ENCODE data around the gene MON1A.

The MON1A gene

GRCh38 chr3:49930922-49931321, 1.3 kb upstream of the MON1A start:
- no peak overlapping the region for H3K27ac ChIP-seq
- POLR2A ChIA-PET (ENCODE audit: low non-redundant PET): no interaction called here
- CTCF ChIA-PET: no interaction called here
- no peak for TF ChIP-seq CTCF (conservative IDR thresholded peaks at IDR 0.05; ENCODE audit: low read depth)
- no peak for DNase-seq (ENCODE audit: low spot score)

- CTCF ChIA-PET: interaction anchor here (0.6 to 0.7 kb wide), 2 partner anchors 125 to 210 kb away, joined by 3 to 5 read pairs; partner anchors contain the start of gene AMIGO3
- DNase-seq (ENCODE audit: low spot score): no peak
- H3K27ac ChIP-seq: peak overlapping the region; percentile 83
- no peak for TF ChIP-seq CTCF (conservative IDR thresholded peaks at IDR 0.05; ENCODE audit: low read depth)
- POLR2A ChIA-PET (ENCODE audit: low non-redundant PET): interaction anchor here (0.6 to 0.8 kb wide), 2 partner anchors 74 to 159 kb away, joined by 3 read pairs; partner anchors contain the start of genes RBM5 and TRAIP
Observed at GRCh38 chr3:49930168-49930690, 618 bp upstream of the MON1A start.

GRCh38 chr3:49928481-49929017, 1.1 kb downstream of the MON1A start:
- peak overlapping the region; percentile 83 for H3K27ac ChIP-seq
- ChIA-PET CTCF (no interaction called here), POLR2A (ENCODE audit: low non-redundant PET) (no interaction called here)
- no peak for DNase-seq (ENCODE audit: low spot score)
- TF ChIP-seq CTCF (conservative IDR thresholded peaks at IDR 0.05; ENCODE audit: low read depth): no peak

GRCh38 chr3:49927798-49928197, 1.8 kb downstream of the MON1A start:
- H3K27ac ChIP-seq: peak overlapping the region; percentile 83
- ChIA-PET CTCF (interaction anchor here (0.5 kb wide), 1 partner anchor 122 kb away, joined by 4 read pairs; no protein-coding TSS in a partner anchor), POLR2A (ENCODE audit: low non-redundant PET) (no interaction called here)
- TF ChIP-seq CTCF (conservative IDR thresholded peaks at IDR 0.05; ENCODE audit: low read depth): no peak
- no peak for DNase-seq (ENCODE audit: low spot score)

GRCh38 chr3:49926117-49926728, 3.4 kb downstream of the MON1A start:
- POLR2A ChIA-PET (ENCODE audit: low non-redundant PET): no interaction called here
- DNase-seq (ENCODE audit: low spot score): no peak
- peak overlapping the region; percentile 24 for H3K27ac ChIP-seq
- CTCF ChIA-PET: no interaction called here
- no peak for TF ChIP-seq CTCF (conservative IDR thresholded peaks at IDR 0.05; ENCODE audit: low read depth)

GRCh38 chr3:49925485-49925884, 4.1 kb downstream of the MON1A start:
- POLR2A ChIA-PET (ENCODE audit: low non-redundant PET): no interaction called here
- CTCF ChIA-PET: no interaction called here
- no peak for TF ChIP-seq CTCF (conservative IDR thresholded peaks at IDR 0.05; ENCODE audit: low read depth)
- H3K27ac ChIP-seq: peak overlapping the region; percentile 77
- no peak for DNase-seq (ENCODE audit: low spot score)

Measured in RWPE1 (cell line).